C4-2B (cell line): ENCODE results near the gene RASA2.

ENCODE experiments used
- ZFX ChIP-seq: fragments of 450-650 bp; IDR thresholded peaks from 2 replicates; pipeline ENCODE4 v1.6.1; 2017
- TF ChIP-seq, protein P1 (sequence below): fragments of 450-650 bp; conservative IDR thresholded peaks from 2 replicates; pipeline ENCODE4 v1.5.1; 2017; ENCODE audit warnings: mild to moderate bottlenecking

DNA sequence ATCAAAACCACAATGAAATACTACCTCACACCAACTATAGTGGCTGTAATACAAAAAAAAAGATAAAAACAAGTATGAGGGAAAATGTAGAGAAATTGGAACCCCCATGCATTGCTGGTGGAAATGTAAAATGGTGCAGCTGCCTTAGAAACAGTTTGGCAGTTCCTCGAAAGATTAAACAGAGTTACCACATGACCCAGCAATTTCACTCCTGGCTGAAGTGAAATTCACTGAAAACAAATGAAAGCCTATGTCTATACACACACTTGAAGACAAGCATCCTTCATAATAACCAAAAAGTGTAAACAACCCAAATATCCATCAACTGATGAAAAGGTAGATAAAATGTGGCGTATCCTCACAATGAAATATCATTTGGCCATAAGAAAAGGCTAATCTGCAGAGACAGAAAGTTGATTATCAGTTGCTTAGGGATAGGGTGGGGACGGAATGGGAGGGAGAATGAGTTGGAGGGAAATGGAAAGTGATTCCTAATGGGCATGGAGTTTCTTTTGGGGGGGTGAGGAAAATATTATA, 20.1 kb upstream of the RASA2 start:
- TF ChIP-seq, protein P1, sequence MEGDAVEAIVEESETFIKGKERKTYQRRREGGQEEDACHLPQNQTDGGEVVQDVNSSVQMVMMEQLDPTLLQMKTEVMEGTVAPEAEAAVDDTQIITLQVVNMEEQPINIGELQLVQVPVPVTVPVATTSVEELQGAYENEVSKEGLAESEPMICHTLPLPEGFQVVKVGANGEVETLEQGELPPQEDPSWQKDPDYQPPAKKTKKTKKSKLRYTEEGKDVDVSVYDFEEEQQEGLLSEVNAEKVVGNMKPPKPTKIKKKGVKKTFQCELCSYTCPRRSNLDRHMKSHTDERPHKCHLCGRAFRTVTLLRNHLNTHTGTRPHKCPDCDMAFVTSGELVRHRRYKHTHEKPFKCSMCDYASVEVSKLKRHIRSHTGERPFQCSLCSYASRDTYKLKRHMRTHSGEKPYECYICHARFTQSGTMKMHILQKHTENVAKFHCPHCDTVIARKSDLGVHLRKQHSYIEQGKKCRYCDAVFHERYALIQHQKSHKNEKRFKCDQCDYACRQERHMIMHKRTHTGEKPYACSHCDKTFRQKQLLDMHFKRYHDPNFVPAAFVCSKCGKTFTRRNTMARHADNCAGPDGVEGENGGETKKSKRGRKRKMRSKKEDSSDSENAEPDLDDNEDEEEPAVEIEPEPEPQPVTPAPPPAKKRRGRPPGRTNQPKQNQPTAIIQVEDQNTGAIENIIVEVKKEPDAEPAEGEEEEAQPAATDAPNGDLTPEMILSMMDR, result no peak
- no peak for TF ChIP-seq ZFX
